HG03432 (cell line): ENCODE measurements around the gene LRP2.
A peak's percentile ranks its signal among the peaks of the same experiment; 100 is the strongest.
"Not testable (repeated sequence)": the region's sequence is repeated elsewhere in the genome, so short reads cannot be mapped to it uniquely, and the experiment has no call there.

Experiments
- ATAC-seq: cut with Tn5 transposase; IDR thresholded peaks from one replicate; pipeline ENCODE4 v1.9.1; 2021; ENCODE audit warnings: mild to moderate bottlenecking, moderate library complexity; ENCODE audit not compliant: unreplicated experiment

LRP2 gene

DNA sequence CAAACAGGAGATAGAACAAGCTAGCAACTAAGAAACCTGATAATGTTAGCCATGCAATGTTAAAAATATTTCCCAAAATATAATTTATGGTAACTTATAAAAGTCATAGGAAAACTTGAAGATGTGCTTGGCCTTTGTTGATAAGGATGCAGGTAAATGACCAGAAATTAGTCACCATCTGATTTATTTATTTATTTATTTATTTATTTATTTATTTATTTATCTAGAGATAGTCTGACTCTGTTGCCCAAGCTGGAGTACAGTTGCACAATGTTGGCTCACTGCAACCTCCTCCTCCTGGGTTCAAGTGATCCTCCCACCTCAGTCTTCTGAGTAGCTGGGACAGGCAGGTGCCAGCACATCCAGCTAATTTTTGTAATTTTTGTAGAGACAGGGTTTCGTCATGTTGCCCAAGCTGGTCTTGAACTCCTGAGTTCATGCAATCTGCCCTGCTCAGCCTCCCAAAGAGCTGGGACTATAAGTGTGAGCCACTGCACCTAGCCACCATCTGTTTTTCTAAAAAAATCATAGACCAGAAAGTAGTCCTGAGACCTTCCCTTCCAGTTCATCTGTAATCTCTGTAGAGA lies 183.4 kb downstream of the LRP2 start:
- ATAC-seq: no peak

DNA sequence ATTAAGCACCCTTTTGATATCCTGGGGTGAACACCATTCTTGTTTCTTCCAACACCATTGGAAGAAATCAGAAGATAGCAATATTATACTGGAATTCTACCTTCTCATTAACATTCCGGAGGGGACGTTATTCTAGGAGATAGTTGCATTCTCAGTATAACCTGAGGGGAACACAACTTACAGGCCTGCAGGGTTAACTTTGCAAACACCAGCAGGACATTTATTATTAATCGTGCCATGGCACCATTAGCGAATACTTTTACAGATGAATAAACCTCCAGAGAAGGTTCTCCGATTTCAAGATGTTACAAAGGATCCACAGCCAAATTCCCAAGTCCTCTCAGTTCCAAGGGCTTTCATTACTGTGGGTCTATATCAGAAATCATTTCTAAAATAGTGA lies 184.0 kb downstream of the LRP2 start:
- no peak for ATAC-seq

DNA sequence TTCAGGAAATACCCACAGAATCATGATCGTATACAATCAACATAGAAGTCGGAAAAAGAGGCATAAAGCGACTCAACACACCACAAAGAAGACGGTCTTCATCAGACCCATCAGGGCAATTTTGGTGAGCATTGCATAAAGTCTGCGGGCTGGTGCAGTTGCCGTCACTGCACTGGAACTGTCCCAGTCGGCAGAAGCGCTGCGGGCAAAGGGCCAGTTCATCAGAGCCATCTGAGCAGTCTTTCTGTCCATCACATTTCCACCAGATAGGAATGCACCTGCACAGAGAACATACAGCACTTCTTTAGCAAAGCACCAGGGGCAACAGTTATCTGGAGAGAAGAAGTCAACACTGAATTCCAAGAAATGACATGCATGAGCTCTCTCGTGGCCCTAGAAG lies 187.2 kb downstream of the LRP2 start:
- no peak for ATAC-seq

DNA sequence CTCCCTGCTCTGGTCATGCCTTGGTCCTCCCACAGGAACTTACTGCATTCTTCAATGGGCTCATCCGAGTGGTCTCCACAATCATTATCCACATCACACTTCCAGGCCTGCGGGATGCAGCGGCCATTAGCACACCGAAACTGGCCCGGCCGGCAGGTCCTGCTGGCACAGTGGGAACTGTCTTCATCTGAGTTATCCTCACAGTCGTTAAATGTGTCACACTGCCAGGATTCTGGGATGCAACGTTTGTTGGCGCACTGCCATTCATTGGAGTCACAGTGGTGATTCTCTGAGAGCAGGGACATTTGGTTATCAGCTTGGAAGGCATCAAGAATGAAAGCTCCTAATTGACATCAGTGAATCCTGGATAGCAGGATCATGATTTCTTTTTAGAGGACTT lies 188.5 kb downstream of the LRP2 start:
- no peak for ATAC-seq

DNA sequence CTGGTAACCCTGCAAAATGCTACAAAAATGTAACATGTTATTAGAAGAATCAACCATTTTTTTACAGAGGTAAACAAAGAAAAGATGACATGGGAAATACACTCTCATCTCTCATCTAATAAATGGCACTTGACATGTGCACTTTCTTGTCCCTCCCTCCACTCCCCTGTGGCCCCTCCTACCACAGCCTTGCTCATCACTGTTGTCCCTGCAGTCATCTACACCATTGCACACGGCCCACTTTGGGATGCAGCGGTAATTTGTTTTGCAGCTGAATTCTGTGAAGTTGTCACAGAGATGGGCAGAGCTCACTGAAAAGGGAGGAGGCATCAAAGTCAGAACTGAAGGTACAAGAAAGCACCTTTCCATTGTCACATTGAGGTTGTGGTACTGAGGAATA lies 189.4 kb downstream of the LRP2 start:
- no peak for ATAC-seq

DNA sequence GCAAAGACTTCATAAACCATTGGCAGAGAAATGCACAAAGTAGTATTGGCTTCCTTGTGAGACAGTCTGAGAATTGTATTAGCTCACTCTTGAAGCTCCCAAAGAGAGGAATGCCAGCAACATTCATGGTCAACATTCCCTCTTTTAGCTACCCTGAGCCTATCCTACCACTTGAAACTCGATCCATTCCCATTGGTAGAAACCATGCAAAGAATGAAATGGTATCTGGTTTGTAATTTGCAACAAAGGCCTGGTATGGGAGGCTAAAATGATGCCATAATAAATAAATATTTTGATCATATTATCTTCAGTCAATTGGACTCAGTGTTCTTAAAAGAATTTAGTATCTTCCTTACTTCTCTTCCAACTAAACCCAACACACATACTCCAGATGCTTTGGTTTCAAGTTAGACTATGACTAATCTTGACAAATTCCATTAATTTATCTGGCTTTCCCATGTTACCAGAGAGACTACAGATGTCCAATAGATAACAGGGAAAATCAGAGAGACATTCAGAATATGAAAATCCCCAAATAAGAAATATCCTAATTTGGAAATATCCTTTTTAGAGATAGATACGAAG lies 190.1 kb downstream of the LRP2 start:
- no peak for ATAC-seq

DNA sequence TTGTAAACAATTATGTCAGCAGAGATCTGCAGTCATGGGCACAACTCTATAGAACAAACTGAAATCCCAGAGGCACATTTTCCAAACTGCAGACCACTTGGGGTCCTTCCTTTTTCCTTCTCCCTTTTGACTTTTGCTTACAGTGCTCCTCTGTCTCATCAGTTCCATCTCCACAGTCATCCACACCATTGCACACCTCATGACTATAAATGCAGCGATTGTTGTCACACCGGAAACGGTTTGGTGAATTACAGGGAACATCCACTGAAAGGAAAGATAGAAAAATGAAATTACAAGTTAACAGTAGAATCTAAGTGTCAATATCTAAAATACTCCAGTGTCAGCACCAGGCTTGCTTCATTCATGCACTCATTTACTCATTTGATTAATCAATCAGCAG lies 196.5 kb downstream of the LRP2 start:
- no peak for ATAC-seq

DNA sequence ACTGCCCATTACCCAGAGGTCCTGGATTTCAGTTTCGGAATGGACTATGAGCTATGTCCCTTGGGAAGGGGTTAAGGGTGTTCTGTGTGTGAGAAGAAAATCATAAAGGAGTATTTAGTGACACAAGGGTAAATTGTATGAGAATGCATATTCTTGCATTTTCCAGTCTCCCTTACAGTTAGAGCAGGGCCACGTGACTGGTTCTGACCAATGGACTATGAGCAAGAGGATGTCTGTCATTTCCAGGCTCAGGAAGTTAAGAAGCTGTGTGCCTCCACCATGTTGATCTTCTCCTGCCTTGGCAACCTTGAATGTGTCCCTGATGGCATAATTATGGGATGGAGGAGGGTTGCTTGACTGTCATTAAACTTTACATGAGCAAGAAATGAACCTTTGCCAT lies 198.0 kb downstream of the LRP2 start:
- ATAC-seq: no peak

DNA sequence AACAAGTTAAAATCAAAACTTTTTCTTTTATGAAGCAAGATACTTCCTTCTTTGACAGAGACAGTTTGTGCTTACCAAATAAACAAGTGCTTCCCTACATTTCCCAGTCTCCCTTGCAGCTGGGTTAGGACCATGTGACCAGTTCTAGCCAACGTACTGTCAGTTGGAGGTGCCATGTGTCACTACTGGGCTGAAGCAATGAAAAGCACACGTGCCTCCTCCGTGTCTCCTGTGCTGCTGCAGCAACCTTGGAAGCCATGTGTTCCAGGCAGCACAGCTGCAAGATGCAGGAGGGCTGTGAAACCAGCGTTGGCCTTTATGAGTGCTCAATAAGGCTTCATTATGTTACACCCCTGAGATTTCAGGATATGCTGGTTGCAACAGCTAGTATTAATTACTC lies 199.7 kb downstream of the LRP2 start:
- no peak for ATAC-seq

DNA sequence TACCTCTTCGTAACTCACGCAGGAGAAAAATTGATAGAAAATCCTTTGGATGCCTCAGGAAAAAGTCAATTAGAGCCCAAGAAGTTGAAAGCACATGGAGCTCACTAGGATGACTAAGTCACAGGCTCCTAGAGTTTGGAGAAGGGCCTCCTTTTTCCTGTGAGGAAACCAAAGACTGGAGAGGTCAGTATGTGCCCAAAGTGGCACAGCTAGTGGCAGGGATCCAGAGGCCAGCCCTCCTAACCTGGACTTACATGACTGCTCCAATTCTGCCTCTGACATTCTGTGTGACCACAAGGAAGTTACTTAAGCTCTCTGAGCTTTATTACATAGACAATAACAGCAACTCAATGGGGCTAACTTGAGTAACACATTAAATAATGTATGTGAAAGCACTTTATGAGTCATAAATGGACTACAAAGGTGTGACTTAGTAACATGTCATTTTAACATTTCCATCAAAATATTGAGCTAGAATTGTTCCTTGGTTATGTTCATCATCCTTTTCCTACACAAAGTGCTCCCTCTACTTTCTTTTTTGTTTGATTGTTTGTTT lies 201.3 kb downstream of the LRP2 start:
- no peak for ATAC-seq

DNA sequence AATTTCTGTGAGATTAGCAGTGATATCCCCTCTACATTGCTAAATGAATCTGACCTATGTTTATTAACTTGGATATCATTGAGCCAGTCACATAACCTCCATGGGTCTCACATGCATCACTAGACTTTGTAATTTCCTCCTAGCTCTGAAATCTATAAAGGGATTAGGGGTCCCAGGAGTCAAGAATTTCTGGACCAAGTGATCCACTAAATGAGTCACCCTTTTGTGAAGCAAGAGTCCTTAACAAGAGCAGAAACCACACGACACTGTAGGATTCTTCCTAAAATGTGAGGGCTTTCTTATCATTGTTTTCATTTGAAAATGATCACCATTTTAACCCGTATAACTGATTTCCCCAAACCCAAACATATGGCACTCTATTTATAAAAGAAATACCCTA lies 202.6 kb downstream of the LRP2 start:
- no peak for ATAC-seq

DNA sequence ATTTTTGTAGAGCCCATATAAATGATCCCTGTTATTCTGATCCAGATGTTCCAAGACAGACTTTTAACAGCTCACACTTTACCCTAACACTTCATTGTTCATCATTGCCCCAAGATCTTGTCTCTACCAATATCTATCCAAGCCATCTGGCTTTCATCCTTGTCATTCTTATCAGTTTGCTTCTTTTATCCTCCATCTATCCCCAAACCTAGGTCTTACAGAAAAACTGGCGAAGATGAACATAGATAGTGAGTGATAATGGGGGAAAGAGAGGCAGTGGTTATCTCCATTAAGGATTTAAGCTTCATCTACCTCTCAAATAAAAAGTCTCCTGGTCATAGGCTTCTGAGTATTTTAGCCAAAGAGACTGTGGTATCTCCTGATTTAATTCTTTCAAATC lies 203.5 kb downstream of the LRP2 start:
- no peak for ATAC-seq

DNA sequence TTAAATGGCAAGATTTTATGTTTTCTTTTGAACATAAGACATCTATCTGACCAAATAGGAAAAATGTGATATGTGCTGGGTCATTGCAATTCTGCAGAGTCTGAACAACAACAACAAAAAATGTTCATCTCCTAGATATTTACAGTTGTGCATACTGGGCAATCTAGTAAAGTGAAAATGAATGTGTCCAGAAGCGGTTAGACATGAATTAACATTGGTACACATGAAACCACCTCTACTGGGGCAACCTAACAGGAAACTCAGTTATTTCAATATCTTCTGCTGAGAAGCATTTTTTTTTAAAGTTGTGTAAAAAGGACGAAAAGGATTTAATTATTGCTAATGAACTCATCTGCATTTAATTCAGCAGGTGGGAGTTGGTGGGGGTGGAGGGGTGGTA lies 216.1 kb downstream of the LRP2 start:
- no peak for ATAC-seq

DNA sequence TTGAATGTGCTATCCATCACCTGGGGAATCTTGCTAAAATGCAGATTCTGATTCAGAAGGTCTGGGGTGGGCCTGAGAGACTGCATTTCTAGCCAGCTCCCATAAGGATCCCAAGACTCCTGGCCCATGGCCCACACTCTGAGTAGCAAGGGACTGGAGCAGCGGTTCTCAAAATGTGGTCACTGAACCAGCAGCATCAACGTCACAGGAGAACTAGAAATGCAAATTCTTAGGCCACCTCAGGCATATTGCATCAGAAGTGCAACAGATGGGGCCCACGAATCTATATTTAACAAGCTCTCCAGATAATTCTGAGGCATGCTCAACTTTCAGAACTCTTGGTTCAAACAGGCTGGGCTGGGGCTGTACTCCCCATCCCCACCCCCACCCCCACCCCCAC lies 218.3 kb downstream of the LRP2 start:
- ATAC-seq: no peak

DNA sequence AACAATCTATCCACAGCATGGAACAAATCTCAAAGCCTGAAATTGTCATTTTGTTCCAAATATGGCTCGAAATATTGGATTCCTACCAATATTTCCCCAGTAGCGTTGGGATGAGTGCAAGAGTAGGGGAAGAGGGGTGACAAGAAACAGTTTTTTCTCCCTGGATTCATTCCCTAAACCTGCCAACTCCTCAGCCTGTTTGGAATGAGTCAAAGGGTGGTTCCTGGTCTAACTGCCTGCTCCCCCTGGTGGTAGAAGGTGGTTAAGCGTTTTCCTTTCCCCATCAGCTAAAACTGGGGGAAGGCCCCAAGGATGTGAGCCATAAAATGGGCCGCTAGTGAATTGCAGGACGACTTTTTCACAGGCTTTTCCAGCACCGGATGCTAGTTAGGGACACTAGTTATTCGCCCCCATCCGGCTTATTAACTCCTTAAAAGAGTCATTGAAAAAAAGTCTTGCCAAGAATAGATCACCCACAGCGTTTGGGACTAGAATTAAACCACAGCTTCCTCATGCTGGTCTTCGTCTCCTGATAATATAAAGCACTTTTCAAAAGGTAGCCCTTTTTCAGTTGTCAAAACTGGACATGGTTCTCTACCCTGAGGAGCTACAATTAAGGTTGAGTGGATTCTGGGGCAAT lies 220.5 kb downstream of the LRP2 start:
- peak; percentile 64 for ATAC-seq

DNA sequence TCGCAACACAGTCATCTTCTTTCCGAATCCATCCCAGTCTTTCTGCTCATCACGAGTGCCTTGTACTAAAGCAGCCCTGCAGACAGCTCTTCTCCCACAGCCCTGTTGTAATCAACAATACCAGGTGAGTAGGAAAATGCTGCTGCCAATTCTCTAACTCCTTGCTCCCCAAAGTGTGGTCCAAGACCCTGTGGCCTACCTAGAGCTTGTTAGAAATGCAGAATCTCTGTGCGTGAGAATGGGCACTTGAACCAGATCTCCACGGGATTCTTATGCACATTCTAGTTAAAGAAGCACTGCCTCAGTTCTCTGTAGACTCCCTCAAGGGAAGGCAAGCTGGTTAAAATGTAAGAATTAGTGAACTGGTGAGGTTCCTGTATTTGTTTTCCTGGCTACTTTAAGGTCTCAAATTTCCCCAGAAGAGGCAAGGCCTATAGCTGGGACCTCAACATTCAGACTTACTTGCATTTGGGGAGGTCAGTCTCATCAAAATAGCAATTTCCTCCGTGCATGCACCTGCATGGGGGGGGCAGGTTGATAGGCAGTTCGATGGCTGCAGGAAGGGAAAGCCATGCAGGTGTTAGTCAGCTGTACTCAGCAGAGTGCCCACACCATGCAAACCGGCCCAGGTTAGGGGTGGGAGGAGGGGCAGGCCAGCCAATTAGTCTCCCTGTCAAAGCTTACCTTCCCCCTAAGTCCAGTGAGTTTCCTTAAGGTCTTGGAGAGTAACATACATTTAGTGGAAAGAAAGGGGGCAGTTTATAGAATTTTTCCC lies 222.2 kb downstream of the LRP2 start:
- ATAC-seq: no peak

DNA sequence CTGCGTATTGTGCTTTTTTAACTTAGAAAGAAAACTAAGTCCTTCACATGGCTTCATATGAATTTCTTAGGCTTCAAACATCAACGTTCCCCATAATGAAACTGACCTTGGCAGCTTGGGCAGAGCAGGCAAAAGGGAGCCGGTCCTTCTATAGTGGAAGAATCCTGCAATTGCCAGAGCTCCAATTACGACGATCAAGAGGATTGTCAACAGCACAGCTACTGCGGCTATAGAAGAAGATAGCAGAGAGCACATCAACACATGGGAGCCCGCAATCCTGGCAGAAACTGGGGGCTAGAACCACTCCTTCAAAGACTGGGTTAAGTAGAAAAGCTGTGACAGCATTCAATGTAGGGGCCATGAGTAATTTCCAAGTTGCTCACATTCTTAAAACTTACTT lies 223.2 kb downstream of the LRP2 start:
- ATAC-seq: no peak

DNA sequence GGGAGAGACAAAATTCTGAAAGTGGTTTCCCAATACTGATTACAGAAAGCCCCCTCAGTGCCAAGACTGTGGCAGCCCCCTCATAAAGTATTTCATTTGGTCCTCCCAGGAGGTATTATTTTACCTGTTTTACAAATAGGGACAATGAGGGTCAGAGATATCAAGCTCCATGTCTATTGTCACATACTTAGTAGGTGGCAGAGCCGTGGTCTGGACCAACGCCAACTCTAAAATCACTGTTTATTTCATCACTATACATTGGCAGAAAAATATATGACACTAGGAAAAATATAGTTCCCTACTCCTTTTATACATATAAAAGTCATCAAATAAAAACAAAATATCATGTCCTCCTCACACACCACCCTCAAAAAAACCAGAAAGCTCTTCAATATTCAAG lies 224.4 kb downstream of the LRP2 start:
- ATAC-seq: no peak

DNA sequence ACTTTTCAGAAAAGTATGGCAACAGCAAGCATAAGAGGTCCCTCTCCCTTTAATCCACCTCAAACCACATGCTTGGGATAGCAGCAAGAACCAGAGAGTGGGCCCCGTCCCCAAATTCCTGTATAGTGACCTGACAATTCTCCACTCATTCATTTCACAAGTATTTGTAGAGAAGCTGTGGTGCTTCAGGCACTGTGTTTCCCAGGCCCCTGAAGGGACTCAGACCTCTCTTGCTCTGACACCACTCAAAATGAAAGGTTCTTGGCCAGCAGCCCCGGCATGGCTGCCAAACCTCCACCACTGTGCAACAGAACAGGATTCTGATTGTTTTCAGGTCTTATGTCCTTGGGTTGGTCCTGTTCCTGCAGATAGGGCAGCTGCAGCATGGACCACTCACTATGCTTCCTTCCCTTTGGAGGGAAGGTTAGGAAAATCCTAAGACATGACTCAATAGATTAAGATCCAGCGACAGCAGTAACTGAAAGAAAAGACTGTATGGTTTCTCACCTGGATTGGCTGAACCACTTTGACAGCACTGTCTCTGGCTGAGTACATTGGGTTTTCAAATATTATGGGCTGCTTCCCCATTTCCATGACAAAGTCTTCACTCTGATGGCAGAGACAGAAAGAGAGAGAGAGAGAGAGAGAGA lies 225.3 kb downstream of the LRP2 start:
- ATAC-seq: no peak

DNA sequence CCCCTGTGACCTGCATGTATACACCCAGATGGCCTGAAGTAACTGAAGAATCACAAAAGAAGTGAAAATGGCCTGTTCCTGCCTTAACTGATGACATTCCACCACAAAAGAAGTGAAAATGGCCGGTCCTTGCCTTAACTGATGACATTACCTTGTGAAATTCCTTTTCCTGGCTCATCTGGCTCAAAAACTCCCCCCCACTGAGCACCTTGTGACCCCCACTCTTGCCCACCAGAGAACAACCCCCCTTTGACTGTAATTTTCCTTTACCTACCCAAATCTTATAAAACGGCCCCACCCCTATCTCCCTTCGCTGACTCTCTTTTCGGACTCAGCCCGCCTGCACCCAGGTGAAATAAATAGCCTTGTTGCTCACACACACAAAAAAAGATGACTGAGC lies 225.9 kb downstream of the LRP2 start:
- not testable (repeated sequence) for ATAC-seq

DNA sequence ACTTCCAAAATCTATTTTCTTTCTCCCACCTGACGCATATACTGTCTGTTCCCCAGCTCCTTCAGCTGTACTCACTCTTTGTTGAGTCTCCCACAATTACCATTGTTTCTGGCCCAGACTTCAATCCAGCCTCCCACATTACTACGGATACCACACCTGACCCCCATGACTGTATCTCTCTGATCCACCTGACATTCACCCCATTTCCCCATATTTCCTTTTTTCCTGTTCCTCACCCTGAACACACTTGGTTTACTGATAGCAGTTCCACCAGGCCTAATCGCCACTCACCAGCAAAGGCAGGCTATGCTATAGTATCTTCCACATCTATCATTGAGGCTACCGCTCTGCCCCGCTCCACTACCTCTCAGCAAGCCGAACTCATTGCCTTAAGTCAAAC lies 228.1 kb downstream of the LRP2 start:
- ATAC-seq: not testable (repeated sequence)
